Adrenal gland (tissue), 12 donors: ENCODE data around the gene COX20. TPM values are rescaled to one million over a fixed set of nuclear protein-coding genes. Genes with fewer than 3 reads are reported as not detected.

ENCODE experiments used
- DNase-seq, 7 donors: peaks; one replicate each; pipeline ENCODE4 v3.0.0-alpha.2; 2019 to 2020
- H3K27ac ChIP-seq, 5 donors: fragments of 200-600 bp; sonication (generic) in 4 of 5; 1 replicate in 3 of 5; 2 replicates in 2 of 5; pipeline versions ENCODE4 v1.5.1 to v1.8.0; 2016 to 2020; ENCODE audit warnings: mild to moderate bottlenecking in 1 of 5
- H3K27me3 ChIP-seq: fragments of 200-600 bp; 2 replicates; pipeline ENCODE4 v1.8.0; 2021
- H3K36me3 ChIP-seq, 2 donors: fragments of 200-600 bp; replicated peaks in 1 of 2; 1 replicate in 1 of 2; 2 replicates in 1 of 2; pipeline versions ENCODE4 v1.5.1 to v1.8.0; 2018 to 2022
- H3K4me1 ChIP-seq, 2 donors: fragments of 200-600 bp; replicated peaks in 1 of 2; 1 replicate in 1 of 2; 2 replicates in 1 of 2; pipeline versions ENCODE4 v1.5.1 to v1.8.0; 2018 to 2021
- H3K4me3 ChIP-seq, 4 donors: fragments of 200-600 bp; sonication (generic) in 3 of 4; one replicate each; pipeline ENCODE4 v1.5.1; 2016 to 2018
- H3K9me3 ChIP-seq, 3 donors: fragments of 200-600 bp; sonication (generic) in 1 of 3; replicated peaks in 1 of 3; 1 replicate in 2 of 3; 2 replicates in 1 of 3; pipeline versions ENCODE4 v1.5.1 to v1.8.0; 2016 to 2021
- CTCF ChIP-seq, 6 experiments: fragments of 450-650 bp in 4 of 6; fragments of 200-600 bp in 2 of 6; sonication (generic) in 1 of 6; IDR thresholded peaks; 1 replicate in 5 of 6; 2 replicates in 1 of 6; pipeline versions ENCODE4 v1.5.1 to v1.8.0; 2016 to 2021; ENCODE audit warnings: antibody characterized with exemption in 6 of 6, mild to moderate bottlenecking in 2 of 6, moderate library complexity in 1 of 6
- POLR2A ChIP-seq, 2 donors: fragments of 450-650 bp; IDR thresholded peaks; one replicate each; pipeline ENCODE4 v1.6.1; 2017; ENCODE audit warnings: antibody characterized with exemption in 2 of 2, mild to moderate bottlenecking in 2 of 2, moderate library complexity in 1 of 2
- WGBS, 4 donors: extraction: QIAGEN DNeasy Blood & Tissue Kit in 2 of 4; methylation state at CpG; one replicate each; pipeline versions ENCODE4 v1.1.5 to v1.1.7; 2013 to 2017; 5-methylcytosine and 5-hydroxymethylcytosine counted together
- intact Hi-C, 2 donors: fragments of 100-400 bp; cut with DNase I; formaldehyde crosslinking; loops; one replicate each; pipeline versions ENCODE4 v1.14.1 to v1.15.0; 2022 to 2023
- polyA plus RNA-seq, 3 donors: library from polyadenylated mRNA; stranded (reverse); fragments of 200-250 nt in 2 of 3; fragments of 350-450 nt in 1 of 3; fragmentation: Illumina TruSeq in 1 of 3; extraction: RNeasy Lipid Tissue Mini Kit (QIAGEN cat#74804) in 1 of 3; gene quantifications; one replicate each; pipeline ENCODE4 v1.2.3, GENCODE V29; 2013 to 2014
- total RNA-seq, 9 donors: library from RNA; depleted of rRNA in 4 of 9; stranded (reverse); fragments of >200 nt in 4 of 9; fragments of 120-200 nt in 1 of 9; fragmentation: NEBNext Ultra II Directional in 1 of 9; extraction: Animal tissue kit (Norgen Biotek cat#: 25700) in 1 of 9; gene quantifications; one replicate each; pipeline versions ENCODE4 v1.1.0 to v1.2.4, GENCODE V29; 2013 to 2023
- donor health status: healthy with polysubstance abuse.
- donor health status: Bipolar disorder and iron deficiency.
- donor health status: DM: yes; HTN: yes; CAD: no.
- donor health status: DM: no; HTN: no; CAD: no.
- donor health status: DM: no; HTN: no; CAD: no.
- donor health status: DM: yes; HTN: yes; CAD: no.

The COX20 gene
- total and polyA plus RNA-seq, 12 donors = 32.2 to 265 (median 46.2) TPM

- WGBS, 4 donors = 90 to 96% (median 94%) methylated on average over 6 of the region's 6 CpGs
Measured at GRCh38 chr1:244846653-244847052, 11.2 kb downstream of the COX20 start.

DNA sequence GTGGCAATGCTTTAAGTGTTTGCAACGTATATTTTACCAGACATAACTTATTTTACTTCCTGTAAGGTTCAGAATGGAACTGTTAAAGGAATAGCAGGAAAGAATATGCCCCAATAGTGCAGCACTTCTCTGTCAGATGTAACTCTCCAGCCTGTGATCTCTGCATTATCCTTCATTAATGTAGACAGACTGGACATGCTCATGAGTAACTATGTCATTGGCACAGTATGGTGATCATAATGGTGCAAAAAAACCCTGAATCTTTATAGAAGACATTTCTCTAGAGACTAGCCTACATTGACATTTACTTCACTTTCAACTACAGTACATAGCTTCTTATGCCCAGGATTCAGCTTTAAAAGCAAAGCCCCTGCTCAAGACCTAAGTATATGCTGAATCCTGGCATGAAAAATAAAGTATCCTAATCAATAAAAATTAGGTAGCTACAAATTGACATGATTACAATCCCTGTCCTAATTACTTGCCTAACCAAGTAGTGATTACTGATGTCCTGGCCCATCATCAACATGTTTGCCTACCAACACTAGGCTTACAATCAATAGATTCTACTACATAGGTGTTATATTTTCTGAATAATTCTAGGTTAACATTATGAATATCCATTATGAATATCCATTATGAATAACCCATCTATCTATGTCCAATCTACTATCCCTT is 13.9 kb downstream of the COX20 start:
- WGBS, 4 donors = 50 to 68% (median 60%) methylated on average over 1 of the region's 1 CpG
- H3K4me3 ChIP-seq = no peak overlapping the region
- H3K4me1 ChIP-seq = peaks cover 9 to 53% of the 10 kb centered on the region in 2 donors
- DNase-seq = no peak
- TF ChIP-seq POLR2A (IDR thresholded peaks at IDR 0.05) (no peak), CTCF (IDR thresholded peaks at IDR 0.05) (no peak)
- H3K36me3 ChIP-seq = peaks cover 0 to 62% of the 10 kb centered on the region in 2 donors
- H3K9me3 ChIP-seq = no peaks in the 10 kb centered on the region
- no peak overlapping the region for H3K27ac ChIP-seq
- intact Hi-C loops = no loop called here
- H3K27me3 ChIP-seq = no peaks in the 10 kb centered on the region

More at GRCh38 chr1:244846653-244847052, 11.2 kb downstream of the COX20 start:
- Histone ChIP-seq H3K4me1 (peaks cover under 1 to 27% of the 10 kb centered on the region in 2 donors), H3K27me3 (no peaks in the 10 kb centered on the region), H3K27ac (no peak overlapping the region), H3K4me3 (no peak overlapping the region), H3K36me3 (peaks cover 0 to 66% of the 10 kb centered on the region in 2 donors), H3K9me3 (no peaks in the 10 kb centered on the region)
- TF ChIP-seq CTCF (IDR thresholded peaks at IDR 0.05) (no peak), POLR2A (IDR thresholded peaks at IDR 0.05) (no peak)
- intact Hi-C loops = no loop called here
- no peak for DNase-seq

DNA sequence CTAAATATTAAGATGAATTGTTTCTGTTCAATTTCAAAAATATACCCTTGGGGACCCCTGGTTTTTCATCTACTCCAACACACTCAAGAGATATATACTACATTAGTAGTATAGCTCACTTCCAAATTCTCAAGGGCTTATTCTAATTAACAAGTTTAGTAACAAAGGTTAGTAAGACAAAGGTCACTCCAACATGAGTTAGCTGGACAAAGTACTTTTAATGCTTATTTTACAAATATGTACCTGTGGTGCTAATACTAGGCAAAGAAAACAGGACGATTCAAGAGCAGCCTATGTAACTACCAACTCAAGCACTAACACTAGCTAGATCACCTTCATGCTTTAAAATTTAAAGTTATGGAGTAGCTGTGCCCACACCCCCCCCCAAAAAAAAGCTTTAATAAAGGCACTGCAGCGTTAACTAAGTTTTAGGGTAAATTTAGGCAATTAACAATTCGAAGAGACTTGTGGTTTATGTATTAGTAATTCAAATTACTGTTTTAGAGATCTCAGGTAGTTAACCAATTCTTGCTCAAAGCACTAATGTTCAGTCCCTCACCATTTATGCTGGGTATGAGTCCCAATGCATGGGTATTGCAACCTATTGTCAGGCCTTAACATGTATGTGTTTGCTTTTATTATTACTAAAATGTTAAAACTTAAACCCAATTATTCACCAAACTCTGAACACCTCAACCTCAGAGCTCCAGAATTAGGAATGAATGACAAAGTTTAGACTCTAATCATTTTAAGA is 14.8 kb downstream of the COX20 start:
- intact Hi-C loops = no loop called here
- Histone ChIP-seq H3K36me3 (peaks cover 0 to 62% of the 10 kb centered on the region in 2 donors), H3K27ac (peak overlapping the region in 2 of 5 donors; percentile 46 to 71)

More for the DNA sequence above, 14.8 kb downstream of the COX20 start:
- Histone ChIP-seq H3K27me3 (no peaks in the 10 kb centered on the region), H3K9me3 (no peaks in the 10 kb centered on the region), H3K4me1 (peaks cover 9 to 61% of the 10 kb centered on the region in 2 donors), H3K4me3 (no peak overlapping the region)
- TF ChIP-seq POLR2A (IDR thresholded peaks at IDR 0.05) = no peak
- TF ChIP-seq CTCF (IDR thresholded peaks at IDR 0.05) = no peak
- DNase-seq = no peak
- 70 to 86% (median 81%) methylated on average over 3 of the region's 3 CpGs for WGBS, 4 donors
